Bronchial epithelial cell (primary cell): Measurements from ENCODE around the gene MYO1D. TPM values are rescaled to one million over a fixed set of nuclear protein-coding genes. Genes with fewer than 3 reads are reported as not detected.

Experiments used
- DNase-seq: peaks from one replicate; pipeline ENCODE4 v3.0.0-alpha.2; 2010; ENCODE audit warnings: low read depth
- FAIRE-seq: peaks from 2 replicates; lab custom pipeline; 2011; peaks lifted over from hg19 to GRCh38; lab: Jason Lieb, UNC
- H3K27me3 ChIP-seq: 2 replicates; pipeline ENCODE4 v1.5.1; 2011; ENCODE audit warnings: low read length; ENCODE audit not compliant: control insufficient read depth, insufficient read depth
- H3K36me3 ChIP-seq: 2 replicates; pipeline ENCODE4 v1.5.1; 2011; ENCODE audit warnings: low read length; ENCODE audit not compliant: control insufficient read depth, insufficient read depth
- H3K4me3 ChIP-seq: 2 replicates; pipeline ENCODE4 v1.5.1; 2011; ENCODE audit warnings: mild to moderate bottlenecking, low read depth, low read length, control low read depth
- total RNA-seq: library from RNA; depleted of rRNA; stranded (reverse); fragments of >200 nt; gene quantifications from 2 replicates; pipeline ENCODE4 v1.2.1, GENCODE V29; 2014
- TF ChIP-seq, protein P1 (sequence below): IDR thresholded peaks from 2 replicates; pipeline ENCODE4 v1.5.1; 2011; ENCODE audit warnings: mild to moderate bottlenecking, moderate library complexity, low read length, control low read depth, inconsistent platforms; ENCODE audit not compliant: insufficient read depth, severe bottlenecking

Gene MYO1D
- total RNA-seq, 1 donor from 2014 or later = 35.8 TPM

DNA sequence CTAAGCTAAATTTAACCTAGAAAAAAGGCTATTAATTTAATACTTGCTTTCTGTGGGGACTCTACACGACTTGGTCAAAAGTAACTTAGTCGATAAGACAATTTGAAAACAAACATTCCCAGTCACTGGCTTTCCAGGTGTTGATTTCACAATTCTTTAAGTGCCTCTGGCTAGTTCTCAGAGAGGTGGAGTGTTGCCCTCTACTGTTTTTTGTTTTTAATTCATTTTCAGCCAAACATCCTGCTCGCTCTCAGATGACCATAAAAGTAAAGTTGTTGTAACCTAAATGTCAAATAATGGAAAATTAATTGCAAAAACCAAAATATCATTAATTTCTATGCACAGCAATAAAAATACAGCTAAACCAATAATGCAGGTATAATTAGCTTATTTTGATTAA lies 107.1 kb downstream of the MYO1D start:
- FAIRE-seq = no peak
- no peak overlapping the region for H3K4me3 ChIP-seq
- TF ChIP-seq, protein P1, sequence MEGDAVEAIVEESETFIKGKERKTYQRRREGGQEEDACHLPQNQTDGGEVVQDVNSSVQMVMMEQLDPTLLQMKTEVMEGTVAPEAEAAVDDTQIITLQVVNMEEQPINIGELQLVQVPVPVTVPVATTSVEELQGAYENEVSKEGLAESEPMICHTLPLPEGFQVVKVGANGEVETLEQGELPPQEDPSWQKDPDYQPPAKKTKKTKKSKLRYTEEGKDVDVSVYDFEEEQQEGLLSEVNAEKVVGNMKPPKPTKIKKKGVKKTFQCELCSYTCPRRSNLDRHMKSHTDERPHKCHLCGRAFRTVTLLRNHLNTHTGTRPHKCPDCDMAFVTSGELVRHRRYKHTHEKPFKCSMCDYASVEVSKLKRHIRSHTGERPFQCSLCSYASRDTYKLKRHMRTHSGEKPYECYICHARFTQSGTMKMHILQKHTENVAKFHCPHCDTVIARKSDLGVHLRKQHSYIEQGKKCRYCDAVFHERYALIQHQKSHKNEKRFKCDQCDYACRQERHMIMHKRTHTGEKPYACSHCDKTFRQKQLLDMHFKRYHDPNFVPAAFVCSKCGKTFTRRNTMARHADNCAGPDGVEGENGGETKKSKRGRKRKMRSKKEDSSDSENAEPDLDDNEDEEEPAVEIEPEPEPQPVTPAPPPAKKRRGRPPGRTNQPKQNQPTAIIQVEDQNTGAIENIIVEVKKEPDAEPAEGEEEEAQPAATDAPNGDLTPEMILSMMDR = peak; percentile 34
- H3K36me3 ChIP-seq = peaks cover 4% of the 10 kb centered on the region
- DNase-seq = peak; percentile 72
- no peaks in the 10 kb centered on the region for H3K27me3 ChIP-seq

DNA sequence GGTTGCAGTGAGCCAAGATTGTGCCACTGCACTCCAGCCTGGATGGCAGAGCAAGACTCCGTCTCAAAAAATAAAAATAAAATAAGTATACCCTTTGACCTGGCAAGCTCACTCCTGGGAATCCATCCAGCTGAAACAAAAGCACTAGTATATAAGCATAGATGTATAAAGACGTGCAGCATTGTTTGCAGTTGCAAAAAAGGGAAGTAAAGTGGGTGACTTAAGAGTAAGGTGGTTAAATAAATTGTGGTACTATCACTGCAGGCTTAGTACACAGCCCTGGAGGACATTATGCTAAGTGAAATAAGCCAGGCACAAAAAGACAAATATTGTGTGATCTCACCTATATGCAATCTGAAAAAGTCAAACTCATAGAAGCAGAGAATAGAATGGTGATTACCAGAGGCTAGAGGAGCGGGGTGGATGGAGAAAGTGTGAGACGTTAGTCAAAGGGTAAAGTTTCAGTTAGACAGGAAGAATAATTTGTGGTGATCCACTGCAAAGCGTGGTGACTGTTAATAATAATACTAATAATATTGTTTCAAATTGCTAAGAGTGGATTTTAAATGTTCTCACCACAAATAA lies 113.0 kb downstream of the MYO1D start:
- DNase-seq = no peak
- H3K4me3 ChIP-seq = no peak overlapping the region
- H3K27me3 ChIP-seq = no peaks in the 10 kb centered on the region
- peaks cover 6% of the 10 kb centered on the region for H3K36me3 ChIP-seq
- TF ChIP-seq, protein P1 = no peak
- FAIRE-seq = no peak

DNA sequence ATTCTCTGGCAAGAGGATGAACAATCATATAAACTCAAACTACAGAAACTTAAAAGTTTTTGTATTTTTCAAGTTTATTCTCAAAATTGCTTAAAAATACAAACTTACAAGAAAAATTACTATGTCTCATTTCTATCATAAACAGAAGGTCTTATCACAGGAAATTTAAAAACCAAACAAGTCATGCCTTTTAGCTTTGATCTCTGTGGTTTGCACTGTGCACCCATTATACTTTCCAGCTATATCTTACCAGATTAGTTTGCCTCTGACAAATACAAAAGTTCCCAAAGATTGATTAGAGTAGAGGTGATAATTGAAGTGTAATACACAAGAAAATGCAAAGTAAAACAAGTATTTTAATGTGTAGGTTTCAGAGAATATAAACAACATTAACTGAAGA lies 117.4 kb downstream of the MYO1D start:
- Histone ChIP-seq H3K27me3 (no peaks in the 10 kb centered on the region), H3K36me3 (peaks cover under 1% of the 10 kb centered on the region), H3K4me3 (no peak overlapping the region)
- FAIRE-seq (no peak), DNase-seq (no peak)
- TF ChIP-seq, protein P1 = no peak

DNA sequence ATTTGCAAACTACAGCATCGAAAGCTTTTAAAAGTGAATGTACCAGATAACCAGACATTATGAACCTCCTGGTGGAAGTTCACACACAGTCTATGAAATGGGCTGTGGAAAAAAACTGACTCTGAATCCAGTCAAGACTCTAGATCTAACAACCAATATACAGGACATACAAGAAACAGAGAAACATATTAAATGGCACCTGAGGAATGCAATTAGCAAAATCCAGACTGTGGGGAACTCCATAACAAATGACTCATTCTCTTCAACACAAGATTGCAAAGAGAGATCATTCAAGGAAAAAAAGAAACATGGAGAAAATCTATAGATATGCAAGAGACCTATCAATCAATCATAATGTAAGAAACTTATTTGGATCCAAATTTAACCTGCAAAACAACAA lies 119.0 kb downstream of the MYO1D start:
- Histone ChIP-seq H3K27me3 (no peaks in the 10 kb centered on the region), H3K36me3 (no peaks in the 10 kb centered on the region), H3K4me3 (no peak overlapping the region)
- TF ChIP-seq, protein P1 = no peak
- DNase-seq (peak; percentile 50), FAIRE-seq (no peak)

DNA sequence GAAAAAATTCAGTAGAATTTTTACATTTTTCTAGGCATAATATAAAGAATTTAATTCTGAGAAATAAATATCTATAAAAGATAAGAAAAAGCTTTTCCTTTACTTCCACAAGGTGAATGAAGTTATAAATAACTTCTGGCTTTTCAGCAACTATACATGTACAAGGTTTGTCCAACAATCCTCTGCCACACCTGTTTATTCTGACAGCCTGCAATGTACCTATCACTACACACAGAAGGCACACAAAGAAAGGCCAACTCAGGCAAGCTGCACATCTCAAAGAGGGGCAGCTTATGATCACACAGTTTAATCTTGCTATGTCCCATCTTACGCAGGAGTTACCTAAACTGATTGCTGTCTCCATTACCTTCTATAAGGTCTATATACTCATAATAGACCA lies 120.2 kb downstream of the MYO1D start:
- TF ChIP-seq, protein P1 = no peak
- DNase-seq (no peak), FAIRE-seq (peak; percentile 43)
- no peak overlapping the region for H3K4me3 ChIP-seq
- no peaks in the 10 kb centered on the region for H3K36me3 ChIP-seq
- no peaks in the 10 kb centered on the region for H3K27me3 ChIP-seq
